Fibroblast of skin of right biceps (primary cell): ENCODE measurements around the gene KRT1.
A peak's percentile ranks its signal among the peaks of the same experiment; 100 is the strongest.
"Not testable (repeated sequence)": the region's sequence is repeated elsewhere in the genome, so short reads cannot be mapped to it uniquely, and the experiment has no call there.

Source experiments
- DNase-seq: peaks from one replicate; pipeline ENCODE4 v3.0.0-alpha.2; 2013

KRT1 gene

DNA sequence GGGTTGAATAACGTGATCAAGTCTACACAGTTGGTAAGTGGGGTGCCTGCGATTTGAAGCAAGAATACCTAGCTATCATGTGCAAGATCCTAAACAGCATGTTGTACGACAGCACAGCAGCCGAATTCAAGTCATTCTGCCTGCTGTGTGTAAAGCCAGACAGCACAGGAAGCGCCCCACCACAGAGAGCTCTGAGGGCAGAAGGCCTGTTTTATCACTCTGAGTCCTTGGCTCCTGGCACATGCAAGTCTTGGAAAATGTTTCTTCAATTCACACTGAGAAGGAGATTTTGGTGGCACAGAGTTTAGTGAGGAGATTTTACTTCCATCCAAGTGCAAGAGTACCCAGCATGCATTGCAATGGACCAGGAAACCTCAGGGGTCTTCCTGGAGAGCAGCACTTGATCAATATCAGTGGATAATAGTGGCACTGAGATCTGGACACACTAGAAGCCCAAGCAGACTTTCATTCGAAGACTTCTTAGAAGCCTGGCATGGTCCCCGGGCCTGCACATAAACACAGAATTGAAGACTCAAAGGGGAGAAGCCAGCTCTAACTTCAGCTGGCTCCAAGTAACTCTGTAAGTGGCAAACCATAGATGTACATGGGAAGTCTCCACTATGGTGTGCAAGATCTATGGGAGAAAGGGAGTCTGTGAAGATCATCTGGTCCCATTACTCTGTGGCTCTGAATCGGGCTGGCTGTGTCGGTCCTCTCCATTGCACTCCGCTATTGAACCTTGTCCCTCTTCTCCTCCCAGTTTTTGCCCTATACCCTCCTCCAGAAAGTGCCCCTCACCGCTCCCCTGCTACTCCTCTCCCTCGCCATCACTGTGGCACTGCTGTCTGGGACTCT, 1.5 kb upstream of the KRT1 start:
- no peak for DNase-seq

- DNase-seq: no peak
These were observed 332 bp downstream of the KRT1 start for GRCh38 chr12:52679875-52680274.

- no peak for DNase-seq
These were observed 2.5 kb downstream of the KRT1 start for GRCh38 chr12:52677671-52678070.

DNA sequence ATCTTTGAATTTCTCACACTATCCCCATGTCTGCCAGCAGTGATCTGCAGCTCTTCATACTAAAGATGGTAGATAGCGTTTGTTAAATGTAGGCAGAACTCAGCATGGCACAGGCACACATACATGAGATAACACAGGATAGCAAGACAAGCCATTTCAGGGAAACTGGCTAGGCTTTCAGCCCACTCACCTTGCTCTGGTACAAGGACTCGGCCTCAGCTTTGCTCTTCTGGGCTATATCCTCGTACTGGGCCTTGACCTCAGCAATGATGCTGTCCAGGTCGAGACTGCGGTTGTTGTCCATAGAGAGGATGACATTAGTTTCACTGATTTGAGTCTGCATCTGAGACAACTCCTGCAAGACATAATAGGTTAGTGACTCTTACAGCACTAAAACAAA, 3.1 kb downstream of the KRT1 start:
- no peak for DNase-seq

- DNase-seq: no peak
These were observed 4.0 kb downstream of the KRT1 start for GRCh38 chr12:52676163-52676562.

GRCh38 chr12:52675301-52675701, 4.9 kb downstream of the KRT1 start:
- DNase-seq: no peak

DNA sequence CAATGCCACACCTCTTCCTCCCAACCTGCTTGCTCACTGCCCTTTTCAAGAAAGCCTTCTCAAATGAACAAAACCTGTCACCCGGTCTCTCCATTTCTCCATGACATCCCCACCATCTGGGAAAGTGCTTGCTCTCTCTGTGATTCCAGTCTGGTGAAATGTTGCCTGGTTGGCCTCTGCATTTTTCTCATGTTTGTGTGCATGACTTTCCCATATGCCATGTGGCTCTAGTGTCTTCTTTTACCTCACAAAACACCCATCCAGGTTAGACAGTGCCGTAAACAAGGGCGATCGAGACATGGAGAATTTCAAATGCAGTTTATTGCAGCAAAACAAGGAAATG, 5.8 kb downstream of the KRT1 start:
- no peak for DNase-seq

DNA sequence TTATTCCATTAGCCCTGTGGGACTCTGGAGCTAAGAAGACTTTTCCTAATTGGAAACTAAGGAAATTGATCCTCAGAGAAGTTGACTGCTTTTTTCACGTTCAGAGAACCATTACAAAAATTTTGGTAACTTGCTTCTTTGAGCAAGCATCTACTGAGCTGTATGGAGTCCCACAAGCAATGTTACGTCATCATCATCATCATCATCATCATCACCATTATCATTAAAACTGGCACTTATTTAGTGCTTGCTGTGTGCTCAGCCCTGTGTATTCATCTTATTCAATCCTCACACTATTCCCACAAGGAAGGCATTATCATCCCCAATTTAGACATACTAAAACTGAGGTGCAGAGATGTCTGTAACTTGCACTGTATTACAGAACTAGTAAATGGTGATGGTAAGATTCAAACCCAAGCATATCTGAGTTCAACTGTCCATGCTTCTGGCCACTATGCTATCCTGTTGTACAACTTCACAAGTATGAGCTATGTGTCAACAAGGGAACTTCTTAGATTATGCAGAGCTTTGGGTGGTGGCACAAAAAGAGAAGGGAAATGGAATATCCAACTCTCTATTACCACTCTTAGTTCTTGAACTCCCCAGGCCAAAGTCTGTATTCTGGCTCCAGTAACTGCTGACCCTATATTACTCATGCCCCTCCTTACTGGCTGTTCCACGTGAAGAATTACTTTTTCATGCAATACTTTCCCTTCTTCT, 6.3 kb downstream of the KRT1 start:
- no peak for DNase-seq

DNA sequence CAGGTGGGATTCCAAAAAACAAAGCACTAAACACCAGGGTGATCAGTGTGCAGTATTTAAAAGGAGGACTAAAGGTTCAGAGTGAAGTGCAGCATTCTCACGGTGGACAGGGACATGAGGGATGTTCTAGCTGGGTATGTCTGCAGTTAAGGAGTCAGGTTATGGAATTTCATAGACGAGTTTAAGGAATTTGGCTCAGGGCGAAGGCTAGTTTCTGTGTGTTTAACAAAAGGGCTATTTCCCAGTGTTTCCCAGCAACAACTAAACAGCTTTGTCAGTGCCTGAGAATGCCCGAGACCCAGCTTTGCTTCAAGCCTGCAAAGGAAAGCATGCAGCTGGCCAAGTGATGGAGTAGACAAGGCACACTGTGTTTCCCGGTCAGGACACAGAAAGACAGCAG, 7.0 kb downstream of the KRT1 start:
- no peak for DNase-seq

GRCh38 chr12:52672321-52672933, 7.8 kb downstream of the KRT1 start:
- peak; percentile 2 for DNase-seq

- DNase-seq: no peak
These were observed 9.2 kb downstream of the KRT1 start for GRCh38 chr12:52670961-52671360.

DNA sequence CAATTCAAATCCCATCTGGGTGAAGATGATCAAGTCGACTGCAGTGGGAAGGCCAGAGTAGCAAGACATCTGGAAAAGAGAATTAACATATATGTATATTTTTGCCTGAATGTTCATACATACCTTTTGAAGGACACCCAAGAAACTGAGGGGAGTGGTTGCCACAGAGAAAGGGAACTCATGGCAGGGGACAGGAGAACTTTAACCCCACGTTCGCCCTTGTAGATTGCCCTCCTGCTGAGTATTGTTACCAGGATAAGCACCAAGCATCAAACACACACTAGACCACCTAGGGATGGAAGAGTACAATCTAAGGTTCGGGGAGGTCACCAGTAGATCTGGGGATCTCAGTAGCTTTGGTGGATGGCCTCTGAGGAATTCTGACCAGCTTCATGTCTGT, 9.7 kb downstream of the KRT1 start:
- no peak for DNase-seq

GRCh38 chr12:52669941-52670340, 10.3 kb downstream of the KRT1 start:
- not testable (repeated sequence) for DNase-seq

DNA sequence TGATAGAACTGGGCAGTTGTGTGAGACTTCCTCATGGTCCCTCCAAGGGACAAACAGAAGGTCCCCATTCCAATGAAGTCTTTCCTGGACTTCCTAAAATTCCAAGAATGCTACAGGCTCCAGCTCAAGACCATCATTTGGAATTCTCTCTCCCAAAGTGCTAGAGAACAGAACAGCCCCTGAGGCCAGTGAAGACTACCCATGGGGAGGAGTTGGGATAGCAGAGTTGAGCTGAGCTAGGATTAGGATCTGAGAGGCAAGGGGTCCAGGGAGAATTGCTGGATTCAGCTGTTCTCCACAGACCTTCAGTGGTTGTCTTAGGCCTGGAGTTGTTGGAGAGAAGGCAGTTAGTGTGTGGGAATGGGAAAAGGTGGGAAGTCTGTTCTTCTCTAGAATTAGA, 10.8 kb downstream of the KRT1 start:
- DNase-seq: no peak

GRCh38 chr12:52667931-52668330, 12.3 kb downstream of the KRT1 start:
- DNase-seq: no peak

DNA sequence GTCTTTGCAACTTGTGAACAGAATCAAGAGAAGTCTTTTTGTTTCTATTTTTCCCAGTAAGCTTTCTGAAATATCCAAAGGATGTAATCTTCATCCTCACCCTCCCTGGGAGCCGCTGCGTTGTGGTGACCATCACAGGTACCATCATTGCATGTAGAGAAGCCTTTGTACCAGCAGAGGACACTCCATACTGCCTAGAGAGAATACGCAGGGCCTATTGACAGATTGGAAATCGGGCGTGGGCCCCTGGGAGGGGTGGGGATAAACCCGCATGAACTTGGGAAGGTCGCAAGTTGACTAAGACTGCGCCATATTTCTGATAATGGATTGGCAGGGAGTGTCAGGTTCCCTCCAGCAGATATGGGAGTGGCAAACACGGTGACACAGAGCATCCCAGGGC, 12.7 kb downstream of the KRT1 start:
- DNase-seq: no peak

DNA sequence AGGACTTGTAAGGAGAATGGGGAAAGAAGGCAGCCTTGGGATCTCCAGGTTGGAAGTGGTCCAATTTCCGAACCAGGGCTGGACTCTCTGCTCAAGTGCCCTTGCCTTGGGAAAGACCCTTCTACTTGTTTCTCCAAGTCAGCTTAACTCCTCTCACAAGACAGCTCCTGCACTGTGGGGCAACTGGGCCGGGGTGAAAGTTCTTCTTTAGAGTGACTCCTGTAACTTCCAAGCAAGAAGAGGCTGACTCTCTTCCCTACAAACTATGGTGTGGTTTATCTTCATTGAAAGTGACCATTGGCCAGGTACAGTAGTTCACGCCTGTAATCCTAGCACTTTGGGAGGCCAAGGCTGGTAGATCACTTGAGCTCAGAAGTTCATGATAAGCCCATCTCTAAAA, 13.7 kb downstream of the KRT1 start:
- DNase-seq: no peak

- DNase-seq: no peak
These were observed 16.8 kb downstream of the KRT1 start for GRCh38 chr12:52663420-52663819.

- DNase-seq: no peak
These were observed 17.3 kb downstream of the KRT1 start for GRCh38 chr12:52662918-52663229.

DNA sequence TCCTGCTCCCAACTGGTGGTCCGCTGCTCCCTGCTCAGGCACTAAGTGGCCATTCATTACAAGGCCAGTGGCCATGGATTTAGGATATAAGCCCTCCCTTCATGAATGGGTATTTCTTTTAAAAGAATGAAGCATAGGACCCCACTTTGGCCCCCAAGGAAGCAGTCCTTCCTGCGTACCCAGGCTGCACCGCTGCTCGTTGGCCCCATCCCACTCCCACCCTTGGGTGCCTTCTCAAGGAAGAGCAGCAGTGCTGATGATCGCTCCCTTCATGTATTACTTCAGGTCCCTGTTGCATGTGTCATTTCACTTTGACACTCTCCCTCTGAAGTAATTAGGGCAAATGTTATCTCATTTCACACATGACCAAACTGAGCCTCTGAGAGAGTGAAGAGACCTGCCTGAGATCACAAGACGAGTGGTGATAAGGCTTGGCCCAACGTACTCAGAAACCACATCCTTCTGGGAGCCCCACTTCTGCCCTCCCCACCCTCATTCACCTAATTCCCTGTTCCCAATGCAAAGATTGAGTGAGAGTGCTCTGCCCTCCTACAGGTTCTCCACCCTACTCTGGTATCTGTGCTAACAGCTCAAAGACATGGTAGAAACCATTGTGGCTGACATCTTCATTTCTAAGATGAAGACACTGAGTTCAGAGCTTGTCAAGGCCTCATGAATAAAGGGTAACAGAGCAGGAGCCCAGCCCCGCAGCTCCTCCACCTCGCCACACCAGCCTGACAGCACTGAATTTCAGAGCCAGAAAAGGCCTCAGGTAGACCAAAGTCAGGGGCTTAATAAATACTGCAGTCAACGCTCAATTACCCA, 17.9 kb downstream of the KRT1 start:
- no peak for DNase-seq

- no peak for DNase-seq
These were observed 18.5 kb downstream of the KRT1 start for GRCh38 chr12:52661668-52662067.

DNA sequence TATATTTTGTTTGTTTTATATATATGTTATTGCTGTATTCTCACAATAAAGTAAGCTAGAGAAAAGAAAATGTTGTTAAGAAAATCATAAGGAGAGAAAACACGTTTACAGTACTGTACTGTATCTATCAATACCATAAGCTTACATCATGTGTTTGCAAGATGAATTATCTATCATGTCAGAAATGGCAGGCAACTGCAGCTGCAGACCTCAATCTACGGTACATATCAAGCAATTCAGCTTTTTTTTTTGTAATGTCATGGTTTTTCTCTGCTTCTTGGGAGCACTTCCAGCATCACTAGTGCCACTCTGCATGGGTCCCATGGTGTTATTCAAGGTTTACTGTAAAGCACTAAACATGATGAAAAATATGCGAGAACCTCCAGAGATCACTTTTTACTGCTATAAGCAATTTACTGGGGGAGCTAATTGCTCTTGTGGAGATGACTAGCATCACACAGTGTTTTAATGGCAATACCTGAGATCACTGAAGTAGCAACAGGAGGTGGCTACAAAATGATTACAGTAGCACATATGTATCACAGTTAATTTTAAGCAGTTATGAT, 19.2 kb downstream of the KRT1 start:
- no peak for DNase-seq

- no peak for DNase-seq
These were observed 20.3 kb downstream of the KRT1 start for GRCh38 chr12:52659951-52660350.
